GM19025 (cell line): ENCODE data around the gene SNX13.

Experiments
- ATAC-seq: cut with Tn5 transposase; IDR thresholded peaks from one replicate; pipeline ENCODE4 v1.9.1; 2021; ENCODE audit warnings: mild to moderate bottlenecking, low read depth, moderate library complexity; ENCODE audit not compliant: unreplicated experiment

SNX13 gene

GRCh38 chr7:17792075-17792936 is 148.0 kb downstream of the SNX13 start:
- no peak for ATAC-seq

- ATAC-seq: no peak
Observed at GRCh38 chr7:17787257-17787656, 153.0 kb downstream of the SNX13 start.

- ATAC-seq: no peak
Observed at GRCh38 chr7:17786314-17786852, 153.9 kb downstream of the SNX13 start.

- ATAC-seq: no peak
Observed at GRCh38 chr7:17782216-17782549, 158.1 kb downstream of the SNX13 start.

- ATAC-seq: no peak
Observed at GRCh38 chr7:17781491-17782215, 158.6 kb downstream of the SNX13 start.

- ATAC-seq: no peak
Observed at GRCh38 chr7:17779381-17779780, 160.9 kb downstream of the SNX13 start.

- no peak for ATAC-seq
Observed at GRCh38 chr7:17774716-17775288, 165.5 kb downstream of the SNX13 start.

GRCh38 chr7:17774248-17774647 is 166.0 kb downstream of the SNX13 start:
- ATAC-seq: no peak

- no peak for ATAC-seq
Observed at GRCh38 chr7:17773289-17773626, 167.0 kb downstream of the SNX13 start.

GRCh38 chr7:17772581-17773288 is 167.6 kb downstream of the SNX13 start:
- no peak for ATAC-seq

- no peak for ATAC-seq
Observed at GRCh38 chr7:17771901-17772408, 168.3 kb downstream of the SNX13 start.

GRCh38 chr7:17770710-17771375 is 169.5 kb downstream of the SNX13 start:
- ATAC-seq: no peak

GRCh38 chr7:17769918-17770317 is 170.4 kb downstream of the SNX13 start:
- ATAC-seq: peak; percentile 48

- ATAC-seq: no peak
Observed at GRCh38 chr7:17758008-17758407, 182.3 kb downstream of the SNX13 start.

GRCh38 chr7:17746020-17746530 is 194.2 kb downstream of the SNX13 start:
- ATAC-seq: no peak

- ATAC-seq: no peak
Observed at GRCh38 chr7:17745610-17746009, 194.7 kb downstream of the SNX13 start.

GRCh38 chr7:17743316-17743715 is 197.0 kb downstream of the SNX13 start:
- ATAC-seq: no peak

- ATAC-seq: no peak
Observed at GRCh38 chr7:17741426-17741825, 198.9 kb downstream of the SNX13 start.
